GM18505 (cell line): Measurements from ENCODE around the gene TBL1X.

Experiments used
- ATAC-seq: cut with Tn5 transposase; IDR thresholded peaks from one replicate; pipeline ENCODE4 v1.9.1; 2021; ENCODE audit not compliant: unreplicated experiment
- POLR2A ChIP-seq: IDR thresholded peaks from 4 replicates; pipeline ENCODE4 v1.6.1; 2011; ENCODE audit warnings: borderline replicate concordance; ENCODE audit not compliant: insufficient read depth, insufficient read length; ENCODE audit errors: extremely low read depth

Gene TBL1X

GRCh38 chrX:9676738-9677097, 211.9 kb downstream of the TBL1X start:
- no peak for ATAC-seq
- no peak for TF ChIP-seq POLR2A

GRCh38 chrX:9677098-9677739, 212.4 kb downstream of the TBL1X start:
- peak; percentile 98 for ATAC-seq
- no peak for TF ChIP-seq POLR2A

DNA sequence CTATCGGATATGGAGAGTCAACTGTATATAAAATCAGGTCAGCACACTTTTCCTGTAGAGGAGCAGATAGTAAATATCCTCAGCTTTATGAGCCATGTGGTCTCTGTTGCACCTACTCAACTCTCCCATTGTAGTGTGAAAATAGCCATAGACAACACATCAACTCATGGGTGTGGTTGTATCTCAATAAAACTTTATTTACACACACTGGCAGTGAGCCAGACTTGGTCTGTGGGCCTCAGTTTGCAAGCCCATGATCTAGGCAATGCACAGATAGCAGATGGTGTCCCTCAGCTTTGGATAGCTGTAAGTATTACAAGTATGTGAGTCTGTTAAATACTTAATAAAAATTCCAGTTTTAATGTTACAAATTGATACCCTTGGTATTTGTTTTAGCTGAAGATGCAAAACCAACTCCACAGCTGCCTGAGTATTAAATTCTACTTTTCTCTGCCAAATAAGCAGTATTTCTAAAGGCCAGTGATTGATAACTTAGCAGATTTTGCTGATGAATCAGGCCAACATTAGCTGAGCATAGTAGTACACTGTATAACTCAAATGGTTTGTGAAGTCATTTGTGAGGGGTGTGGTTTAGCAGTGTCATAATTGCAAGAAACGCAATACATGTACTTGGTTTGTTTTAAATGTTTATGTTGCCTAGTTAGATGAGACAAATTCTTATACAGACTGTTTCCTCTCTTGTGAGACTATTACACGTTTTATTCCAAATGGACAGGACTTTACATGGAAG, 213.5 kb downstream of the TBL1X start:
- TF ChIP-seq POLR2A, result no peak
- no peak for ATAC-seq

- TF ChIP-seq POLR2A, result no peak
- ATAC-seq, result no peak
Observed at GRCh38 chrX:9681011-9681410, 216.2 kb downstream of the TBL1X start.

- no peak for ATAC-seq
- no peak for TF ChIP-seq POLR2A
Observed at GRCh38 chrX:9681422-9681821, 216.6 kb downstream of the TBL1X start.

DNA sequence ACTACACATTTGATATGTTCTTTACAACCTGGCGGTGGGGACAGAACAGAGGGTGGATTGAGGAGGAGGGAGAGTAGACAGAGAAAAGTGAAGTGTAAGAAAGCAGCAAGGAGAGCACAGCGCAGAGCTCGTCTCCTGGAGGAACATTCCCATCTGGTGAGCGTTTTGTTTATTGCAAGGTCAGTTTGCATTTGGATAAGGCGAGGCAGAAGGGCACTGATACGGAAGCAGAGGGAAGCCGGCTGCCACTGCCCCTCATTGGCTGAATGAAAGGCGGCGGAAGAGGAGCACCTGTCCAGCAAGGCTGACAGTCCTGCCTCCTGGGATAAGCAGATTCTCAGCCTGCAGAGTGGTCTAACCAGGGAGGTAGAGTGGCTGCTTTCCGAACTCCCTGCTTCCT, 217.6 kb downstream of the TBL1X start:
- TF ChIP-seq POLR2A, result no peak
- ATAC-seq, result no peak

- TF ChIP-seq POLR2A, result no peak
- no peak for ATAC-seq
Observed at GRCh38 chrX:9682861-9683260, 218.0 kb downstream of the TBL1X start.

GRCh38 chrX:9683350-9683749, 218.5 kb downstream of the TBL1X start:
- no peak for TF ChIP-seq POLR2A
- ATAC-seq, result no peak

DNA sequence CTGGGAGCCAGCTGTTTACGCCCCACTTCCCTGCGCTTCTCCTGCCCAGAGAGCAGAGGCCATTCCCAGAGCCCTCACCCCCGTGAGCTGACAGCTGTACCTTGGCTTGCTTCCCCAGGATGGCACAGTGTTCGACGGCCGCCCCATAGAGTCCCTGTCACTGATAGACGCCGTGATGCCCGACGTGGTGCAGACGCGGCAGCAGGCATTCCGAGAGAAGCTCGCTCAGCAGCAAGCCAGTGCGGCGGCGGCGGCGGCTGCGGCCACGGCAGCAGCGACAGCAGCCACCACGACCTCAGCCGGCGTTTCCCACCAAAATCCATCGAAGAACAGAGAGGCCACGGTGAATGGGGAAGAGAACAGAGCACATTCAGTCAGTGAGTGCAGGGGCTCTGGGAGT, 223.0 kb downstream of the TBL1X start:
- ATAC-seq, result no peak
- TF ChIP-seq POLR2A, result no peak

GRCh38 chrX:9688833-9689232, 224.0 kb downstream of the TBL1X start:
- no peak for ATAC-seq

DNA sequence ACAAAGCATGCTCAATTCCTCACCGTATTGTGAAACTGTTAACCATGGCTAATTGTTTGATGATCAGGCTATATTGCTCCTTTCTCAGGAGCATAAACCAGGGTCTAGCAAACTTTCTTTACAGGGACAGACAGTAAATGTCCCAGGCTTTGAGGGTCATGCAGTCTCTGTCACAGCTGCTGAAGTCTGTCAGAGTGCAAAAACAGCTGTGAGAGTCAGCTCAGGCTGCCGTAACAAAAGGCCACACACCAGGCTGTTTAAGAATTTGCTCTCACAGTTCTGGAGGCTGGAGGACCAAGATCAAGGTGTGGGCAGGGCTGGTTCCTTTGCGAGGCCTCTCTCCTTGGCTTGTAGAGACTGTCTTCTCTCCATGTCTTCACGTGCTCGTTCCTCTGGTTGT, 225.2 kb downstream of the TBL1X start:
- no peak for ATAC-seq
- TF ChIP-seq POLR2A, result no peak

More at GRCh38 chrX:9688833-9689232, 224.0 kb downstream of the TBL1X start:
- no peak for TF ChIP-seq POLR2A

DNA sequence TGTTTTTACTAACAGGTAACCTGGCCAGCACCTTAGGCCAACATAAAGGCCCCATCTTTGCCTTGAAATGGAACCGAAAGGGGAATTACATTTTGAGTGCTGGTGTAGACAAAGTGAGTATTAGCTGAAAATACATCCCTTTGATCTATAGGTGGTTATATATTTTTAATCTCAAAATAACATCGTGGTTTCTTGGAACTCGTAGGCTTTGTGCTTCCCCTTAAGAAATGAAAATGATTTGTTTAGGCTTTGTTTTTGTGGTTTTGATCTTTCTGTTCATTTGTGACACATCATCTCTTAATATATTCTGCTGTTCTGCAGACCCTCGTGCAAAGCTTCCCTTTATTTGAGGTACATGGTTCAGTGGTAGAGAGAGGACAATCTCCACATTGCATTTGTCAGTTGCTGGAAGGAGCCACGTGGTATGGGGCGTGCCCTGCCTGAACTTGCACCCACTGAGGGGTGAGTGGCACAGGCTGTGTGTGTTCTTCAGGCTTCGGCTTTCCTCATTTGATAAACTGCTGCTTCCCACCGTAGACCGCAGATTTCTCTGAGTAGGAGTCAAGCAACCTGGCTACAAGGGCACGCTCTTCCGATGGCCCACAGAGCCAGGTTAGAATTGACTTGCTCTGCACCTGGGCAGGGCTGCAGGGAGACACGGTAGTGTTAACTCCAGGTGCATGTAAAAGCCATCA, 228.6 kb downstream of the TBL1X start:
- no peak for TF ChIP-seq POLR2A
- no peak for ATAC-seq

DNA sequence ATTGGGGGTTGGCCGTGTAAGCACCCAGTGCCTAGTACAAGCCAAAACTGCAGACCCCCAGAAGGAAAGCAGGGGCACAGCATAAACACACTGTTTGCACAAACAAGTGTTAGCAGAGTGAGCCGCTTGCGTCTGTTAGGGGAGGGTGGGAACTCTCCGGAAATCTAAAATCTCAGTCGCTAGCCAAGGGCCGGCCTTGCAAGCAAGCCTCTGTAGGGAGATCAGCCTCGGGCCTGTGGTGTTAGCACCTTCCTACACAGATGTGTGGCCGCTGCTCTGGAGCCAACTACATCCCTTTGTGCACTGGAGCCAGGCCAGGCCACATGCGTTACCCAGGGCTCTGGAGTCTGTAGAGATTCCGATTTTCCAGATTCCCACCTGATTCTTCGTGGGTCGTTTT, 233.7 kb downstream of the TBL1X start:
- TF ChIP-seq POLR2A, result no peak
- ATAC-seq, result no peak

GRCh38 chrX:9700555-9700954, 235.7 kb downstream of the TBL1X start:
- no peak for ATAC-seq
- TF ChIP-seq POLR2A, result no peak
